Right renal pelvis (tissue), 4 donors: ENCODE results near the gene TLE7. TPM values are rescaled to one million over a fixed set of nuclear protein-coding genes. Genes with fewer than 3 reads are reported as not detected.

Experiments
- polyA plus RNA-seq, 4 donors: library from polyadenylated mRNA; unstranded; fragments of 120-200 nt; gene quantifications; one replicate each; pipeline ENCODE4 v1.2.1, GENCODE V29; 2013; ENCODE audit not compliant: insufficient read length in 4 of 4

TLE7 gene
- polyA plus RNA-seq, 4 donors = 0.04 TPM; not detected in 3

Other genes with a start within 250 kb of the TLE7 start
- 10 to 100 TPM; 11.6 to 13.1 (median 13.0) TPM for gene HYDIN, start 211.3 kb downstream of the TLE7 start, polyA plus RNA-seq
- 10 to 100 TPM; 37.1 to 61.8 (median 48.6) TPM for gene CMTR2, start 152.7 kb downstream of the TLE7 start, polyA plus RNA-seq
- 1 to 10 TPM in 1 of 4 donors, under 1 TPM in 3; 0.67 to 1.4 (median 0.78) TPM for gene CALB2, start 83.3 kb downstream of the TLE7 start, polyA plus RNA-seq
- 10 to 100 TPM; 14.4 to 21.7 (median 17.0) TPM for gene ZNF23, start 20.2 kb upstream of the TLE7 start, polyA plus RNA-seq
- 10 to 100 TPM; 13.4 to 15.5 (median 14.5) TPM for gene ZNF19, start 47.3 kb upstream of the TLE7 start, polyA plus RNA-seq
- gene CHST4, start 84.4 kb upstream of the TLE7 start, polyA plus RNA-seq = under 1 TPM; 0.17 to 0.48 (median 0.28) TPM
- gene TAT, start 135.0 kb upstream of the TLE7 start, polyA plus RNA-seq = under 1 TPM; 0.06 to 0.17 (median 0.10) TPM
- 10 to 100 TPM; 13.2 to 15.9 (median 15.0) TPM for gene MARVELD3, start 184.1 kb upstream of the TLE7 start, polyA plus RNA-seq